Lower leg skin (tissue), 3 donors: ENCODE data around the gene MSANTD4.
"Not testable (repeated sequence)": the region's sequence is repeated elsewhere in the genome, so short reads cannot be mapped to it uniquely, and the experiment has no call there.

Experiments
- CTCF ChIP-seq, 3 donors: fragments of 450-650 bp; IDR thresholded peaks; one replicate each; pipeline ENCODE4 v1.5.1; 2016; ENCODE audit warnings: antibody characterized with exemption in 3 of 3, mild to moderate bottlenecking in 3 of 3, moderate library complexity in 2 of 3
- POLR2A ChIP-seq, 2 donors: fragments of 450-650 bp; IDR thresholded peaks; one replicate each; pipeline ENCODE4 v1.6.1; 2016 to 2017; ENCODE audit warnings: antibody characterized with exemption in 2 of 2, mild to moderate bottlenecking in 1 of 2, moderate library complexity in 1 of 2

DNA sequence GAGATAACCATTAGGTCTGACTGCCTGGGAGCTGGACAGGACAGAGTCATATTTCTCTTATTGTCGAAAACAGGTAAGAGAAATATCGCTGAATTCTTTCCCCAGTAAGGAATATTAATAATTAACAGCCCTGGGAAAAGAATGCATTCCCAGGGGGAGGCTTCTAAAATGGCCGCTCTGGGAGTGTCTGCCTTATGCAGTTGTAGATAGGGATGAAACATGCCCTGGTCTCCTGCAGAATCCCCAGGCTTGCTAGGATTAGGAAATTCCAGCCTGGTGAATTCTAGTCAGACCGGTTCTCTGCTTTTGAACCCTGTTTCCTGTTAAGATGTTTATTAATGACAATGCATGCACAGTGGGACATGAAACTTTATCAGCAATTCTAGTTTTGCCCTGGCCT lies 18.9 kb downstream of the MSANTD4 start:
- not testable (repeated sequence) for TF ChIP-seq CTCF, POLR2A (IDR thresholded peaks at IDR 0.05)
